H9 (cell line): ENCODE measurements around the gene PTPN3. TPM values are rescaled to one million over a fixed set of nuclear protein-coding genes. Genes with fewer than 3 reads are reported as not detected.

Experiments
- DNase-seq: peaks from one replicate; pipeline ENCODE4 v3.0.0-alpha.2; 2017
- H2AFZ ChIP-seq: one replicate; pipeline ENCODE4 v1.6.1; 2013; ENCODE audit warnings: mild to moderate bottlenecking, low read length, control low read depth, moderate library complexity
- H2AK5ac ChIP-seq: 2 replicates; pipeline ENCODE4 v1.6.1; 2013; ENCODE audit warnings: low read length, control low read depth, mixed read lengths; ENCODE audit not compliant: insufficient read length
- H2BK120ac ChIP-seq: one replicate; pipeline ENCODE4 v1.6.1; 2013; ENCODE audit warnings: low read depth, mild to moderate bottlenecking, low read length, control low read depth, inconsistent platforms; ENCODE audit not compliant: poor library complexity, severe bottlenecking
- H2BK12ac ChIP-seq: 2 replicates; pipeline ENCODE4 v1.6.1; 2013; ENCODE audit warnings: low read length, control low read depth, mixed read lengths, low read depth; ENCODE audit not compliant: insufficient read length
- H2BK15ac ChIP-seq: 2 replicates; pipeline ENCODE4 v1.6.1; 2013; ENCODE audit warnings: low read depth, low read length, control low read depth
- H2BK20ac ChIP-seq: one replicate; pipeline ENCODE4 v1.6.1; 2013; ENCODE audit warnings: low read depth, mild to moderate bottlenecking, low read length, control low read depth, inconsistent platforms; ENCODE audit not compliant: poor library complexity, severe bottlenecking
- H2BK5ac ChIP-seq: 2 replicates; pipeline ENCODE4 v1.6.1; 2013; ENCODE audit warnings: low read length, control low read depth, mixed read lengths; ENCODE audit not compliant: insufficient read length
- H3K14ac ChIP-seq: 2 replicates; pipeline ENCODE4 v1.6.1; 2013; ENCODE audit warnings: low read length, control low read depth; ENCODE audit not compliant: insufficient read depth
- H3K18ac ChIP-seq: 2 replicates; pipeline ENCODE4 v1.6.1; 2013; ENCODE audit warnings: low read depth, mild to moderate bottlenecking, mixed read lengths, low read length, control low read depth; ENCODE audit not compliant: insufficient read length
- H3K23ac ChIP-seq: 2 replicates; pipeline ENCODE4 v1.6.1; 2013; ENCODE audit warnings: low read length, control low read depth, mixed read lengths, low read depth; ENCODE audit not compliant: insufficient read length
- H3K23me2 ChIP-seq: 2 replicates; pipeline ENCODE4 v1.6.1; 2013; ENCODE audit warnings: low read depth, mild to moderate bottlenecking, mixed read lengths, low read length, control low read depth; ENCODE audit not compliant: insufficient read length, poor library complexity, severe bottlenecking
- H3K27ac ChIP-seq: 2 replicates; pipeline ENCODE4 v1.5.1; 2013; ENCODE audit warnings: low read length, control low read depth, mixed read lengths, low read depth; ENCODE audit not compliant: insufficient read length
- H3K27me3 ChIP-seq: 2 replicates; pipeline ENCODE4 v1.6.1; 2013; ENCODE audit warnings: low read length, control low read depth, inconsistent platforms; ENCODE audit not compliant: insufficient read depth
- H3K4ac ChIP-seq: 2 replicates; pipeline ENCODE4 v1.6.1; 2013; ENCODE audit warnings: low read depth, mild to moderate bottlenecking, control low read depth, inconsistent platforms, low read length, moderate library complexity
- H3K4me1 ChIP-seq: 2 replicates; pipeline ENCODE4 v1.6.1; 2013; ENCODE audit warnings: low read length, control low read depth, inconsistent platforms; ENCODE audit not compliant: insufficient read depth
- H3K4me2 ChIP-seq: 2 replicates; pipeline ENCODE4 v1.6.1; 2013; ENCODE audit warnings: low read length, control low read depth, mixed read lengths; ENCODE audit not compliant: insufficient read length, insufficient read depth
- H3K56ac ChIP-seq: 2 replicates; pipeline ENCODE4 v1.6.1; 2013; ENCODE audit warnings: low read depth, mild to moderate bottlenecking, mixed read lengths, low read length, control low read depth; ENCODE audit not compliant: insufficient read length
- H3K79me1 ChIP-seq: 2 replicates; pipeline ENCODE4 v1.6.1; 2013; ENCODE audit warnings: low read depth, mild to moderate bottlenecking, moderate library complexity, low read length, control low read depth, inconsistent platforms; ENCODE audit not compliant: insufficient read depth, poor library complexity, severe bottlenecking
- H3K79me2 ChIP-seq: 2 replicates; pipeline ENCODE4 v1.6.1; 2013; ENCODE audit warnings: low read length, control low read depth, inconsistent platforms; ENCODE audit not compliant: insufficient read depth
- H3K9ac ChIP-seq: 2 replicates; pipeline ENCODE4 v1.6.1; 2013; ENCODE audit warnings: low read length, control low read depth, mixed read lengths; ENCODE audit not compliant: insufficient read length; ENCODE audit errors: extremely low read depth
- H3K9me3 ChIP-seq: one replicate; pipeline ENCODE4 v1.6.1; 2013; ENCODE audit warnings: low read depth, low read length, inconsistent platforms; ENCODE audit not compliant: control insufficient read depth
- H3T11ph ChIP-seq: one replicate; pipeline ENCODE4 v1.6.1; 2013; ENCODE audit warnings: mild to moderate bottlenecking, low read length, control low read depth, inconsistent platforms
- H4K20me1 ChIP-seq: one replicate; pipeline ENCODE4 v1.6.1; 2013; ENCODE audit not compliant: control insufficient read depth, insufficient read length, insufficient read depth
- H4K5ac ChIP-seq: 2 replicates; pipeline ENCODE4 v1.6.1; 2013; ENCODE audit warnings: low read depth, mild to moderate bottlenecking, mixed read lengths, low read length, control low read depth; ENCODE audit not compliant: insufficient read length
- H4K8ac ChIP-seq: replicated peaks from 2 replicates; pipeline ENCODE4 v1.6.1; 2013; ENCODE audit warnings: low read length, control low read depth, mixed read lengths, low read depth; ENCODE audit not compliant: insufficient read length
- H4K91ac ChIP-seq: 2 replicates; pipeline ENCODE4 v1.6.1; 2013; ENCODE audit warnings: low read depth, mild to moderate bottlenecking, moderate library complexity, mixed read lengths, low read length, control low read depth; ENCODE audit not compliant: insufficient read length
- H3K27ac Mint-ChIP-seq, 3 experiments: 2 replicates in 2 of 3; 3 replicates in 1 of 3; pipeline ENCODE4 v1.8.0; 2020 to 2021; ENCODE audit warnings: mixed read lengths in 3 of 3, mild to moderate bottlenecking in 1 of 3, moderate library complexity in 1 of 3
- H3K27me3 Mint-ChIP-seq: 2 replicates; pipeline ENCODE4 v1.8.0; 2021; ENCODE audit warnings: low read depth, mild to moderate bottlenecking, moderate library complexity, mixed read lengths
- H3K36me3 Mint-ChIP-seq, 3 experiments: 2 replicates in 2 of 3; 3 replicates in 1 of 3; pipeline ENCODE4 v1.8.0; 2020 to 2021; ENCODE audit warnings: low read depth in 3 of 3, mixed read lengths in 3 of 3; ENCODE audit not compliant: insufficient read depth in 1 of 3
- H3K4me1 Mint-ChIP-seq, 2 experiments: 2 replicates each; pipeline ENCODE4 v1.8.0; 2020; ENCODE audit warnings: mixed read lengths in 2 of 2
- H3K4me3 Mint-ChIP-seq, 2 experiments: 2 replicates in 1 of 2; 3 replicates in 1 of 2; pipeline ENCODE4 v1.8.0; 2020 to 2021; ENCODE audit warnings: mild to moderate bottlenecking in 2 of 2, mixed read lengths in 2 of 2, moderate library complexity in 1 of 2
- H3K9me3 Mint-ChIP-seq, 2 experiments: 2 replicates in 1 of 2; 3 replicates in 1 of 2; pipeline ENCODE4 v1.8.0; 2020; ENCODE audit warnings: mild to moderate bottlenecking in 2 of 2, mixed read lengths in 2 of 2, moderate library complexity in 1 of 2
- WGBS: extraction: QIAGEN DNeasy Blood & Tissue Kit; methylation state at CpG from one replicate; pipeline ENCODE4 v1.1.7; 2013; ENCODE audit warnings: missing lambda C conversion rate, low lambda C conversion rate, mixed read lengths; ENCODE audit not compliant: insufficient read length; ENCODE audit errors: extremely low coverage; 5-methylcytosine and 5-hydroxymethylcytosine counted together
- total RNA-seq: library from RNA; stranded (reverse); gene quantifications from 2 replicates; pipeline ENCODE4 v1.2.1, GENCODE V29; 2021
- TF ChIP-seq, protein P1 (sequence below): fragments of 200-600 bp; sonication (generic); conservative IDR thresholded peaks from 3 replicates; pipeline ENCODE4 v1.8.0; 2021; ENCODE audit warnings: antibody characterized with exemption, mild to moderate bottlenecking

The PTPN3 gene
- total RNA-seq, 1 experiment from 2014 or later: 2.6 TPM

- peaks cover 40% of the 10 kb centered on the region in 2 experiments for H3K4me1 Mint-ChIP-seq
- no peaks in the 10 kb centered on the region for H3K9me3 Mint-ChIP-seq
- no peak overlapping the region for H2AFZ ChIP-seq
- H3K4ac ChIP-seq: no peak overlapping the region
- H3T11ph ChIP-seq: no peak overlapping the region
- no peak overlapping the region for H4K8ac ChIP-seq
- H3K79me1 ChIP-seq: no peaks in the 10 kb centered on the region
- H4K5ac ChIP-seq: no peak overlapping the region
- no peak overlapping the region for H3K4me2 ChIP-seq
- H2BK12ac ChIP-seq: no peak overlapping the region
- H3K4me1 ChIP-seq: peaks cover 10% of the 10 kb centered on the region; the same call in 1 of the 2 replicates
- no peaks in the 10 kb centered on the region for H3K23me2 ChIP-seq
- H3K27me3 ChIP-seq: no peaks in the 10 kb centered on the region
- H3K56ac ChIP-seq: no peak overlapping the region
- H3K9ac ChIP-seq: no peak overlapping the region
- H3K27ac Mint-ChIP-seq: peak overlapping the region in 2 of 3 experiments; percentile 91 to 97
- DNase-seq: no peak
- no peak overlapping the region for H2BK5ac ChIP-seq
- no peaks in the 10 kb centered on the region for H3K27me3 Mint-ChIP-seq
- peaks cover 0 to 3% (median 0%) of the 10 kb centered on the region in 3 experiments; a peak in 1 of 7 replicates for H3K36me3 Mint-ChIP-seq
- no peak overlapping the region for H3K23ac ChIP-seq
- no peak overlapping the region for H3K14ac ChIP-seq
- no CpG with 5 or more reads among the region's 6 CpGs for WGBS
- no peak overlapping the region for H2AK5ac ChIP-seq
- H2BK15ac ChIP-seq: no peak overlapping the region
- no peak overlapping the region for H4K91ac ChIP-seq
- no peaks in the 10 kb centered on the region for H4K20me1 ChIP-seq
- no peak overlapping the region; a peak in 1 of 5 replicates for H3K4me3 Mint-ChIP-seq
- no peak overlapping the region for H2BK20ac ChIP-seq
- TF ChIP-seq, protein P1, sequence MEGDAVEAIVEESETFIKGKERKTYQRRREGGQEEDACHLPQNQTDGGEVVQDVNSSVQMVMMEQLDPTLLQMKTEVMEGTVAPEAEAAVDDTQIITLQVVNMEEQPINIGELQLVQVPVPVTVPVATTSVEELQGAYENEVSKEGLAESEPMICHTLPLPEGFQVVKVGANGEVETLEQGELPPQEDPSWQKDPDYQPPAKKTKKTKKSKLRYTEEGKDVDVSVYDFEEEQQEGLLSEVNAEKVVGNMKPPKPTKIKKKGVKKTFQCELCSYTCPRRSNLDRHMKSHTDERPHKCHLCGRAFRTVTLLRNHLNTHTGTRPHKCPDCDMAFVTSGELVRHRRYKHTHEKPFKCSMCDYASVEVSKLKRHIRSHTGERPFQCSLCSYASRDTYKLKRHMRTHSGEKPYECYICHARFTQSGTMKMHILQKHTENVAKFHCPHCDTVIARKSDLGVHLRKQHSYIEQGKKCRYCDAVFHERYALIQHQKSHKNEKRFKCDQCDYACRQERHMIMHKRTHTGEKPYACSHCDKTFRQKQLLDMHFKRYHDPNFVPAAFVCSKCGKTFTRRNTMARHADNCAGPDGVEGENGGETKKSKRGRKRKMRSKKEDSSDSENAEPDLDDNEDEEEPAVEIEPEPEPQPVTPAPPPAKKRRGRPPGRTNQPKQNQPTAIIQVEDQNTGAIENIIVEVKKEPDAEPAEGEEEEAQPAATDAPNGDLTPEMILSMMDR: no peak; the same call in 2 of the 3 replicates
- no peak overlapping the region for H3K27ac ChIP-seq
- no peaks in the 10 kb centered on the region for H3K79me2 ChIP-seq
- no peak overlapping the region for H2BK120ac ChIP-seq
- no peak overlapping the region for H3K18ac ChIP-seq
- H3K9me3 ChIP-seq: no peaks in the 10 kb centered on the region
These were observed 89.2 kb downstream of the PTPN3 start for GRCh38 chr9:109408759-109409462.
